Suprapubic skin (tissue), 4 donors: Measurements from ENCODE around the gene ZNF771. TPM values are rescaled to one million over a fixed set of nuclear protein-coding genes. Genes with fewer than 3 reads are reported as not detected.
A peak's percentile ranks its signal among the peaks of the same experiment; 100 is the strongest.

Source experiments
- DNase-seq, 2 donors: peaks; one replicate each; pipeline ENCODE4 v3.0.0-alpha.2; 2019; ENCODE audit warnings: low spot score in 2 of 2
- H3K27ac ChIP-seq: fragments of 200-600 bp; sonication (generic); one replicate; pipeline ENCODE4 v1.5.1; 2019
- H3K27me3 ChIP-seq: fragments of 200-600 bp; sonication (generic); one replicate; pipeline ENCODE4 v1.5.1; 2019
- H3K36me3 ChIP-seq: fragments of 200-600 bp; sonication (generic); one replicate; pipeline ENCODE4 v1.5.1; 2019
- H3K4me1 ChIP-seq: fragments of 200-600 bp; sonication (generic); one replicate; pipeline ENCODE4 v1.5.1; 2019
- H3K4me3 ChIP-seq: fragments of 200-600 bp; sonication (generic); one replicate; pipeline ENCODE4 v1.5.1; 2019; ENCODE audit warnings: mild to moderate bottlenecking
- H3K9me3 ChIP-seq: fragments of 200-600 bp; sonication (generic); one replicate; pipeline ENCODE4 v1.5.1; 2019
- EP300 ChIP-seq: sonication (generic); formaldehyde crosslinking; IDR thresholded peaks from one replicate; pipeline ENCODE4 v1.6.1; 2017; ENCODE audit warnings: antibody characterized with exemption
- POLR2A ChIP-seq, 2 donors: fragments of 450-650 bp; IDR thresholded peaks; one replicate each; pipeline ENCODE4 v1.6.1; 2017; ENCODE audit warnings: antibody characterized with exemption in 2 of 2, mild to moderate bottlenecking in 2 of 2, moderate library complexity in 2 of 2
- POLR2AphosphoS5 ChIP-seq, 3 donors: sonication (generic); formaldehyde crosslinking; IDR thresholded peaks; one replicate each; pipeline ENCODE4 v1.6.1; 2017; ENCODE audit warnings: antibody characterized with exemption in 3 of 3
- WGBS: methylation state at CpG from one replicate; pipeline ENCODE4 v1.1.5; 2018; 5-methylcytosine and 5-hydroxymethylcytosine counted together
- total RNA-seq, 4 donors: library from RNA; depleted of rRNA; stranded (reverse); fragments of >200 nt; gene quantifications; one replicate each; pipeline ENCODE4 v1.1.0, GENCODE V29; 2016
- TF ChIP-seq, protein P1 (sequence below), 2 donors: fragments of 200-600 bp in 1 of 2; fragments of 450-650 bp in 1 of 2; sonication (generic) in 1 of 2; IDR thresholded peaks; one replicate each; pipeline ENCODE4 v1.5.1; 2016 to 2019; ENCODE audit warnings: antibody characterized with exemption in 2 of 2, mild to moderate bottlenecking in 1 of 2, moderate library complexity in 1 of 2

Gene ZNF771
- total RNA-seq, 4 donors from 2014 or later = 4.9 to 14.3 (median 7.3) TPM

DNA sequence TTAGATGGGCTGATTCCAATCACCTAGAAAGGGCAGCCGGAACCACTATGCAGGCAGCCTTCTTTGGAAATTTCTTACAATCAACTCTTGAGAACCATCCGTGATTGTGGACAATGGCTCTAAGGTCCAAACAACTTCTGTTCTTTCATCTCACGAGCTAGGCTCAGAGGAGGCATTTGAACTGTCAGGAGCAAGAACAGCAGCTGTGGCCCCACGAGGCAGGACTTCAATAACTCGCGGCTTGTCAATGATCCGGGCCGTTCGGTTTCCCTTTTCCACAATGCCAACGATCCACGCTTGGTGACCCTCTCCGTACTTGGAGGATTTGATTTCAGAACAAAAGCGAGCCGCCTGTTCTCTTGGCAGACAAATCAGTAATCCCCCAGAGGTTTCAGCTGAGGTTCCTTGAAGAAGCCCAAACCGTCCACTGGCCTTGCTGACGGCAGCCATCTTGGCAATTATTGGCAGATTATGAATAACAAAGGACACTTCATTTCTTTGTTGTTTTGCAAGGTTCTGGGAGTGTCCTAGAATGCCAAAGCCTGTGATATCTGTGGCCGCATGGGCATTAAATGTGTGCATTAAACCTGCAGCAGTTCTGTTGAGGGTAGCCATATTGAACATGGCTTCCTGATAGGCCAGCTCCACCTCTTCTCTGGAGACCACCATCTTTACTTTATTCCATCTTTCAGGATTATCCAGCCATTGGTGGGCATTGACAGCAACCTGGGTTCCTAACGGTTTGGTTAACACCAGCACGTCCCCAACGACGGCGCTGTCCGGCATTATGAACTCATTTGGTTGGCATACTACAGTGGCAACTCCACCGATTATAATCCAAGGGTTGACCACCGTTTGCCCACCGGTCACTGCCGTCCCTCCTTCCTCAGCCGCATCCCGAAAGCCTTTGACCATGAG, 37.1 kb downstream of the ZNF771 start:
- peak overlapping the region; percentile 97 for H3K27ac ChIP-seq
- WGBS = 92% methylated on average over 29 of the region's 29 CpGs
- H3K27me3 ChIP-seq = no peaks in the 10 kb centered on the region
- no peaks in the 10 kb centered on the region for H3K9me3 ChIP-seq
- no peak for TF ChIP-seq POLR2AphosphoS5 (IDR thresholded peaks at IDR 0.05)
- peak in 1 of 2 donors; percentile 67 for DNase-seq
- peaks cover 10% of the 10 kb centered on the region for H3K36me3 ChIP-seq
- peak overlapping the region; percentile 78 for H3K4me3 ChIP-seq
- H3K4me1 ChIP-seq = peaks cover 24% of the 10 kb centered on the region

DNA sequence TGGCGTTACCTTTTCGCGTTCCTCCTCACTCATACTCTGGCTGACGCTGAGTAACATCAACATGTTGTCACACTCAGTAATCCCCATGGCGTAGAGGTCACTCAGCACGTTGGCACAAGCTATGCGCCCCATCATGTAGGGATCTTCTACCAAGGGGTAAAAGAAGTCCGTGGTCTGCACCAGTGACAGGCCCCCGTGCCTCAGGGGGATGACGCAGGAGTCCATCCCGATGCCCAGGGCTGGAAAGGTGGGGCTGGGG, 37.7 kb downstream of the ZNF771 start:
- H3K36me3 ChIP-seq = peaks cover 10% of the 10 kb centered on the region
- H3K27ac ChIP-seq = peak overlapping the region; percentile 97
- no peaks in the 10 kb centered on the region for H3K9me3 ChIP-seq
- H3K4me3 ChIP-seq = peak overlapping the region; percentile 78
- DNase-seq = no peak
- 42% methylated on average over 8 of the region's 11 CpGs for WGBS
- H3K27me3 ChIP-seq = no peaks in the 10 kb centered on the region
- TF ChIP-seq, protein P1, sequence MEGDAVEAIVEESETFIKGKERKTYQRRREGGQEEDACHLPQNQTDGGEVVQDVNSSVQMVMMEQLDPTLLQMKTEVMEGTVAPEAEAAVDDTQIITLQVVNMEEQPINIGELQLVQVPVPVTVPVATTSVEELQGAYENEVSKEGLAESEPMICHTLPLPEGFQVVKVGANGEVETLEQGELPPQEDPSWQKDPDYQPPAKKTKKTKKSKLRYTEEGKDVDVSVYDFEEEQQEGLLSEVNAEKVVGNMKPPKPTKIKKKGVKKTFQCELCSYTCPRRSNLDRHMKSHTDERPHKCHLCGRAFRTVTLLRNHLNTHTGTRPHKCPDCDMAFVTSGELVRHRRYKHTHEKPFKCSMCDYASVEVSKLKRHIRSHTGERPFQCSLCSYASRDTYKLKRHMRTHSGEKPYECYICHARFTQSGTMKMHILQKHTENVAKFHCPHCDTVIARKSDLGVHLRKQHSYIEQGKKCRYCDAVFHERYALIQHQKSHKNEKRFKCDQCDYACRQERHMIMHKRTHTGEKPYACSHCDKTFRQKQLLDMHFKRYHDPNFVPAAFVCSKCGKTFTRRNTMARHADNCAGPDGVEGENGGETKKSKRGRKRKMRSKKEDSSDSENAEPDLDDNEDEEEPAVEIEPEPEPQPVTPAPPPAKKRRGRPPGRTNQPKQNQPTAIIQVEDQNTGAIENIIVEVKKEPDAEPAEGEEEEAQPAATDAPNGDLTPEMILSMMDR (IDR thresholded peaks at IDR 0.05) = no peak
- TF ChIP-seq EP300 = no peak
- TF ChIP-seq POLR2A (IDR thresholded peaks at IDR 0.05) = no peak
- TF ChIP-seq POLR2AphosphoS5 (IDR thresholded peaks at IDR 0.05) = no peak
- H3K4me1 ChIP-seq = peaks cover 24% of the 10 kb centered on the region

DNA sequence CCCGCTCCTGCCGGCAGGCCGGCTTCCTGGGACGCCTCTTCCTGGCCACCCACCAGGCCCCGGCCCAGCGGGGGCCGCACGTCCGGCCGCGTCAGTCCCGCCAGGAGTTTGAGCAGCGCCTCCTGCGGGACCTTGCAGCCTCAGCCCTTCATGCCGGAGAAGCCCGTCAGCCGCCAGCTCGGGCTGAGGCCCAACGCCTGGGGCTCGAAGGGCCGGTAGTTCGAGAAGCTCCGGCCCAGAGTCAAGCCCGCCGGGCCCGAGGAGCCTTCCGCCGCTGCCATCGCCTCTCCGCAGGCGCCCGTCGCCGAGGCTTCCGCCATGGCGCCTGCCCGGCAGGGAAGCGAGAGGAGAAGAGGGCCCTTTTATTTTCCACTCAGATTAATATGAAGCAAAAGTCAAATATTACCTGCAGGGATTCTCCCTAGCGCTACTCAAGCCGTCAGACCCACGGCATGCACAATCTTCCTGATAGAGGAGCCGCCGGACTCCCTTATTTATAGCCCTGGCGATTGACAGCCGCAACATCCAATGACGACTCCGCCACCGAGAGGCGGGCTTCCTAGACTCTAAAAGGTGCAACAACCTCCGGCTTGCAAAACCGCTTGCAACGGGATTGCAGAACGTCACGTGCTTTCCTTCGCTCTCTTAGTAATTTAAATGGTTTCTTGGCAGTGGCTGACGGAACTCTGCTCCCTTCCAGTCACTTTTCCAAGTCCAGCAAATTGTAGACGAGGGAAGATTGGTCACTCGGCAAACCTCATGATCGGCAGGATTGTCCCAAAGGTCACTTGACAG, 38.2 kb downstream of the ZNF771 start, which contains the start of gene SEPHS2:
SEPHS2 (minus strand) TSS at position 467 of the 795 bp plus-strand sequence; CDS start at position 320, 147 bp downstream.
- 0% methylated on average over 21 of the region's 59 CpGs for WGBS
- H3K36me3 ChIP-seq = peaks cover 10% of the 10 kb centered on the region
- peak; percentile 98 to 99 for DNase-seq
- TF ChIP-seq EP300 = no peak
- TF ChIP-seq POLR2AphosphoS5 (IDR thresholded peaks at IDR 0.05) = peak in 2 of 3 donors; percentile 23 to 86
- TF ChIP-seq, protein P1 (IDR thresholded peaks at IDR 0.05) = peak; percentile 3 to 48
- peak; percentile 27 to 81 for TF ChIP-seq POLR2A (IDR thresholded peaks at IDR 0.05)
- no peaks in the 10 kb centered on the region for H3K27me3 ChIP-seq
- H3K4me3 ChIP-seq = peak within 1 kb of the TSS; percentile 78
- H3K4me1 ChIP-seq = peaks cover 24% of the 10 kb centered on the region
- peak within 1 kb of the TSS; percentile 97 for H3K27ac ChIP-seq
- no peaks in the 10 kb centered on the region for H3K9me3 ChIP-seq

DNA sequence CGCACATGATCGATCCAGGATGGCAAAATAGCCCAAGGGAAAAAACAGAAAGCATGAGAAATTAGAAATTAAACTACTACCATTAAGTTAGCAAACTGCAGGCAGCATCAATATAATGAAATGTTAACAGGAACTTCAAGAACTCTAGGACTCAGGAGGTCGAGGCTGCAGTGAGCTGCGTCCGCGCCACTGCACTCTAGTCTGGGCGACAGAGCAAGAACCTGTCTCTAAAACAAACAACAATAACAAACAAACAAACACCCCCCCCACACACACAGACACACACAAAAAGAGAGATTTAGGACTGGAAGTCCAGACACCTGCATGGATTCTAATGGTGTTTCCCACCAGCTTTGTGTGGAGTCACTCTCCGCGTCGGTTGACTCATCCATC, 38.8 kb downstream of the ZNF771 start:
- Histone ChIP-seq H3K36me3 (peaks cover 10% of the 10 kb centered on the region), H3K27ac (peak overlapping the region; percentile 97), H3K27me3 (no peaks in the 10 kb centered on the region), H3K4me1 (peaks cover 24% of the 10 kb centered on the region), H3K4me3 (peak overlapping the region; percentile 78), H3K9me3 (no peaks in the 10 kb centered on the region)
- WGBS = 75% methylated on average over 10 of the region's 10 CpGs
- DNase-seq = no peak
- TF ChIP-seq POLR2AphosphoS5 (IDR thresholded peaks at IDR 0.05) (no peak), POLR2A (IDR thresholded peaks at IDR 0.05) (no peak), EP300 (no peak)
- TF ChIP-seq, protein P1 (IDR thresholded peaks at IDR 0.05) = no peak

DNA sequence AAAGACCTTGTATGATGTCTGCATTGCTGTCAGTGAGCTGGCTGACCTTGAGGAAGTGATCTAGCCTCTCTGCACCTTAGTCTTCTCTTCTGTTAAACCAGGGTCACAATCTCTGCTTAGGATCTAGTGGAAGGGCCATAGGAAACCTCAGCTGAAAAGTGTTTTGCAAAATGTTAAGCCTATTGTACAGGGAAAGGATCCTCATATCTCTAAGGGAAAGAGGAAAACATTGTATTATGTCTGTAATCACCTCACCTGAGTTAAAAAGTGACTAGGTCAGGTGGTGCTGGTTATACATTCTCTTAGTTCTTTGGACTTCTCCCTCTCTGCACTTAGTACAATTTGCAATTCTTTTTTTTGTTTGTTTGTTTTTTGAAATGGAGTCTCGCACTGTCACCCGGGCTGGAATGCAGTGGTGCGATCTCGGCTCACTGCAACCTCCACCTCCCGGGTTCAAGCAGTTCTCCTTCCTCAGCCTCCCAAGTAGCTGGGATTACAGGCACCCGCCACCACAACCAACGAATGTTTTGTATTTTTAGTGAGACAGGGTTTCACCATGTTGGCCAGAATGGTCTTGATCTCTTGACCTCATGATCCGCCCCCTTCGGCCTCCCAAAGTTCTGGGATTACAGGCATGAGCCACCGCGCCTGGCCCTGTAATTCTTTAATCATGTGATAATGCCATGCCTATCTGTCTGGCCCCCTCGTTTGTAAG, 40.3 kb downstream of the ZNF771 start:
- Histone ChIP-seq H3K27me3 (no peaks in the 10 kb centered on the region), H3K27ac (no peak overlapping the region), H3K4me3 (no peak overlapping the region), H3K36me3 (peaks cover 10% of the 10 kb centered on the region), H3K4me1 (peaks cover 24% of the 10 kb centered on the region), H3K9me3 (no peaks in the 10 kb centered on the region)
- WGBS = 89% methylated on average over 12 of the region's 12 CpGs
- DNase-seq = no peak
- TF ChIP-seq, protein P1 (IDR thresholded peaks at IDR 0.05) = no peak
- TF ChIP-seq POLR2AphosphoS5 (IDR thresholded peaks at IDR 0.05) (no peak), POLR2A (IDR thresholded peaks at IDR 0.05) (no peak), EP300 (no peak)
